Natural killer cell (primary cell): ENCODE data around the gene LUC7L. TPM values are rescaled to one million over a fixed set of nuclear protein-coding genes. Genes with fewer than 3 reads are reported as not detected.
A peak's percentile ranks its signal among the peaks of the same experiment; 100 is the strongest.

ENCODE experiments used
- ATAC-seq, 3 donors: fragments of 150-1000 bp in 2 of 3; fragments of 200-7000 bp in 1 of 3; cut with Tn5 transposase; 1 replicate in 1 of 3; 2 replicates in 2 of 3; pipeline ENCODE4 v1.10.0; 2021; ENCODE audit warnings: mild to moderate bottlenecking in 2 of 3, moderate library complexity in 2 of 3
- DNase-seq, 2 donors: peaks; one replicate each; pipeline versions ENCODE4 v3.0.0 to v3.0.0-alpha.2; 2013 to 2021; ENCODE audit warnings: mixed read lengths in 1 of 2
- H3K27ac ChIP-seq: one replicate; pipeline ENCODE4 v1.5.1; 2013; ENCODE audit warnings: mild to moderate bottlenecking, low read length
- H3K27me3 ChIP-seq: one replicate; pipeline ENCODE4 v1.6.1; 2013; ENCODE audit warnings: low read length; ENCODE audit not compliant: control insufficient read depth, insufficient read depth
- H3K36me3 ChIP-seq: one replicate; pipeline ENCODE4 v1.6.1; 2013; ENCODE audit warnings: low read length; ENCODE audit not compliant: control insufficient read depth, insufficient read depth
- H3K4me1 ChIP-seq: one replicate; pipeline ENCODE4 v1.6.1; 2013; ENCODE audit warnings: low read length; ENCODE audit not compliant: control insufficient read depth, insufficient read depth
- H3K4me3 ChIP-seq: one replicate; pipeline ENCODE4 v1.5.1; 2013; ENCODE audit warnings: low read length
- H3K9me3 ChIP-seq: one replicate; pipeline ENCODE4 v1.6.1; 2013; ENCODE audit warnings: low read length; ENCODE audit not compliant: control insufficient read depth, insufficient read depth
- H3K27ac Mint-ChIP-seq, 2 donors: one replicate each; pipeline ENCODE4 v1.8.0; 2022; ENCODE audit warnings: mild to moderate bottlenecking in 2 of 2, mixed read lengths in 2 of 2, moderate library complexity in 1 of 2
- H3K27me3 Mint-ChIP-seq, 2 donors: one replicate each; pipeline ENCODE4 v1.8.0; 2022; ENCODE audit warnings: low read depth in 2 of 2, mixed read lengths in 2 of 2
- H3K36me3 Mint-ChIP-seq: one replicate; pipeline ENCODE4 v1.8.0; 2022; ENCODE audit warnings: mixed read lengths
- H3K4me1 Mint-ChIP-seq, 2 donors: one replicate each; pipeline ENCODE4 v1.8.0; 2022; ENCODE audit warnings: mixed read lengths in 2 of 2
- H3K4me3 Mint-ChIP-seq: one replicate; pipeline ENCODE4 v1.8.0; 2022; ENCODE audit warnings: mild to moderate bottlenecking, moderate library complexity, mixed read lengths
- H3K9me3 Mint-ChIP-seq, 2 donors: one replicate each; pipeline ENCODE4 v1.8.0; 2022; ENCODE audit warnings: mixed read lengths in 2 of 2
- WGBS: methylation state at CpG from one replicate; pipeline ENCODE4 v1.1.7; 2013; ENCODE audit warnings: missing lambda C conversion rate; ENCODE audit not compliant: insufficient coverage; 5-methylcytosine and 5-hydroxymethylcytosine counted together
- intact Hi-C: fragments of 100-400 bp; cut with micrococcal nuclease; formaldehyde crosslinking; loops from one replicate; pipeline ENCODE4 v1.14.2; 2022
- total RNA-seq, 4 donors: library from RNA; stranded (reverse); fragments of 120-200 nt in 1 of 4; gene quantifications; one replicate each; pipeline versions ENCODE4 v1.2.3 to v1.2.4, GENCODE V29; 2013 to 2022
- TF ChIP-seq, protein P1 (sequence below): fragments of 200-600 bp; IDR thresholded peaks from one replicate; pipeline ENCODE4 v1.8.0; 2022; ENCODE audit warnings: antibody characterized with exemption

LUC7L gene
- total RNA-seq, 3 donors from 2014 or later (not counting 1 experiment from before 2014, with no cell fraction given): 129 to 168 (median 153) TPM

DNA sequence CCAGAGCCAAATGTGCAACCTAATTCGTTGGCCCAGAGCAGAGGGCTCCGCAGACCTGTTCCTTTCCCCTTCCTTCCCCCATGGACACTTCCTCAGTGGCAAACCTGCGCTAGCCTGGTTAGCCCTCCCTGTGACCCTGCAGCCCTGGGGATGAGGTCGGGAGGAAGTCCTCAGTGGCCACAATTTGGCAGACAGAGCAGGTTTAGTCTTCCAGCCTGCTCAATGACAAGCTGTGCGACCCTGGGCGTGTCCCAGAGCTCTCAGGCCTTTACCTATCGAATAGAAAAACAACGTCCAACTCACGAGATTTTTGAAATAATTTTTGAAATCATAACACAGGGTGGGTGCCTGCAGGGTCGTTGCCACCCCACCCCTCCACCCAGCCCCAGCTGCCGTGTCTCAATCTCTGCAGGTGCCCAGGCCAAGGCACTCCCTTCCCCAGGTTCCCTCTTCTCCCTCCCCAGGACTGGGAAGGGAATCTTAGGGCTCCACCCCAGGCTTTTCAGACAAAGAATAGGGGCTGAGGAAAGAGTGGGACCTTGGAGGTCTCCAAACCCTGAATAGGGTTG is 62.0 kb downstream of the LUC7L start:
- Histone ChIP-seq H3K36me3 (no peaks in the 10 kb centered on the region), H3K27me3 (peaks cover 34% of the 10 kb centered on the region), H3K4me3 (no peak overlapping the region), H3K27ac (no peak overlapping the region), H3K4me1 (peaks cover 21% of the 10 kb centered on the region), H3K9me3 (no peaks in the 10 kb centered on the region)
- TF ChIP-seq, protein P1, sequence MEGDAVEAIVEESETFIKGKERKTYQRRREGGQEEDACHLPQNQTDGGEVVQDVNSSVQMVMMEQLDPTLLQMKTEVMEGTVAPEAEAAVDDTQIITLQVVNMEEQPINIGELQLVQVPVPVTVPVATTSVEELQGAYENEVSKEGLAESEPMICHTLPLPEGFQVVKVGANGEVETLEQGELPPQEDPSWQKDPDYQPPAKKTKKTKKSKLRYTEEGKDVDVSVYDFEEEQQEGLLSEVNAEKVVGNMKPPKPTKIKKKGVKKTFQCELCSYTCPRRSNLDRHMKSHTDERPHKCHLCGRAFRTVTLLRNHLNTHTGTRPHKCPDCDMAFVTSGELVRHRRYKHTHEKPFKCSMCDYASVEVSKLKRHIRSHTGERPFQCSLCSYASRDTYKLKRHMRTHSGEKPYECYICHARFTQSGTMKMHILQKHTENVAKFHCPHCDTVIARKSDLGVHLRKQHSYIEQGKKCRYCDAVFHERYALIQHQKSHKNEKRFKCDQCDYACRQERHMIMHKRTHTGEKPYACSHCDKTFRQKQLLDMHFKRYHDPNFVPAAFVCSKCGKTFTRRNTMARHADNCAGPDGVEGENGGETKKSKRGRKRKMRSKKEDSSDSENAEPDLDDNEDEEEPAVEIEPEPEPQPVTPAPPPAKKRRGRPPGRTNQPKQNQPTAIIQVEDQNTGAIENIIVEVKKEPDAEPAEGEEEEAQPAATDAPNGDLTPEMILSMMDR: no peak
- H3K4me3 Mint-ChIP-seq: peak overlapping the region; percentile 35
- no peaks in the 10 kb centered on the region for H3K9me3 Mint-ChIP-seq
- H3K36me3 Mint-ChIP-seq: no peaks in the 10 kb centered on the region
- ATAC-seq (no peak), DNase-seq (no peak)
- H3K4me1 Mint-ChIP-seq: peaks cover 0 to 11% of the 10 kb centered on the region in 2 donors
- no peak overlapping the region for H3K27ac Mint-ChIP-seq
- intact Hi-C loops: no loop called here
- peaks cover 7 to 39% of the 10 kb centered on the region in 2 donors for H3K27me3 Mint-ChIP-seq
- 23% methylated on average over 11 of the region's 11 CpGs for WGBS

DNA sequence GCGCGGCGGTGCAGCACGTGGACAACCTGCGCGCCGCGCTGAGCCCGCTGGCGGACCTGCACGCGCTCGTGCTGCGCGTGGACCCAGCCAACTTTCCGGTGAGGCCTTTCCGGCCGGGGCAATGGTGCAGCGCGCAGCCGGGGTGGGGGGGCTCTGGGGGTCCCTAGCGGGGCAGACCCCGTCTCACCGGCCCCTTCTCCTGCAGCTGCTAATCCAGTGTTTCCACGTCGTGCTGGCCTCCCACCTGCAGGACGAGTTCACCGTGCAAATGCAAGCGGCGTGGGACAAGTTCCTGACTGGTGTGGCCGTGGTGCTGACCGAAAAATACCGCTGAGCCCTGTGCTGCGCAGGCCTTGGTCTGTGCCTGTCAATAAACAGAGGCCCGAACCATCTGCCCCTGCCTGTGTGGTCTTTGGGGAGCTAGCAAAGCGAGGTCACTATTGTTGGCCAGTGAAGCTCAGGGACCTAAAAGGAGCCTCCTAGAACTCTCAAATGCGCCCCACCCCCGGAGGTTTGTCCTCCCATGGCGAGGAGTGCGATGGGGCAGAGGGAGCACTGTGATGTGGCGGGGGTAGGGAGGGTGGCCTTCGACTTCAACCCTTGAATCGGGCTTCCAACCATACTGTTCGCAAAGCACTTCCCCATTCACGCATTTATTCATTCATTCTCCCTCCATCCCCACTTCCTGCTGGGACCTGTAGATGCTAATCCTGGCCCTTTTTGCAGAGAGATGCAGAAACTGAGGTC is 62.7 kb downstream of the LUC7L start:
- TF ChIP-seq, protein P1: no peak
- Histone ChIP-seq H3K4me1 (peaks cover 21% of the 10 kb centered on the region), H3K9me3 (no peaks in the 10 kb centered on the region), H3K36me3 (no peaks in the 10 kb centered on the region), H3K27ac (no peak overlapping the region), H3K4me3 (no peak overlapping the region), H3K27me3 (peaks cover 34% of the 10 kb centered on the region)
- 6% methylated on average over 42 of the region's 45 CpGs for WGBS
- DNase-seq (peak in 1 of 2 donors; percentile 42), ATAC-seq (peak in 2 of 3 donors; percentile 30 to 50)
- Mint-ChIP-seq H3K27me3 (peaks cover 7 to 36% of the 10 kb centered on the region in 2 donors), H3K36me3 (no peaks in the 10 kb centered on the region), H3K27ac (no peak overlapping the region), H3K9me3 (no peaks in the 10 kb centered on the region), H3K4me1 (peaks cover 0 to 11% of the 10 kb centered on the region in 2 donors), H3K4me3 (peak overlapping the region; percentile 35)
- intact Hi-C loops: no loop called here

DNA sequence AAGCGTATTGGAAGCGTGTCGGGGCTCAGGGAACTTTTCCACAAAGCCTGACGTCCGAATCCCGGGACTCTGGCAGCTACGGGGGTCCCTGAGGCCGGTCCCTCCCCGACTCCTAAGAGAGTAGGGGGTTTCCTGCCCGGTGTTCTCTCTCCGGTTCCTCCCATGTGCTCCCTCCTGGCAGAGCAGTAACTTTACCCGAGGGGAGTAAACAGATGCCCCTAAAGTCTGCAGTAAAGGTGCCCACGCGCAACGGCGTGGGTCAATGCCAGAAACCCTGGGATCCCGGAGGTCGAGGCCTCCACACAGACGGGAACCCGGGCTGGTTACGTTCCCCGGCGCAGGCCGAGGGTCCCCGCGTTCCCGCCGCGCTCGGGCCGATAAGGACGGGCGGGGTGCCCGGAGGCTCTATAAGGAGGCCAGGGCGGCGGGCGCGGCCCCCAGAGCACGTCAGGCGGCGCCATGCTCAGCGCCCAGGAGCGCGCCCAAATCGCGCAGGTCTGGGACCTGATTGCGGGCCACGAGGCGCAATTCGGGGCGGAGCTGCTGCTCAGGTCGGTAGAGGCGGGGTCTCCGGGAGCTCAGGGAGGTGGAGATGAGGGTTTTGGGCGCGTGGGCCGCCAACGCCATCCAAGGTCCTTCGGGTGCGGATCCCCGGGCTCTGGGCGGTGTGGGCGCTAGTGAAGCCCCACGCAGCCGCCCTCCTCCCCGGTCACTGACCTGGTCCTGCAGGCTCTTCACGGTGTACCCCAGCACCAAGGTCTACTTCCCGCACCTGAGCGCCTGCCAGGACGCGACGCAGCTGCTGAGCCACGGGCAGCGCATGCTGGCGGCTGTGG is 63.5 kb downstream of the LUC7L start, which contains the start of gene HBM:
TSS of gene HBM (plus strand) at position 440 of the 836 bp plus-strand sequence. CDS start at position 460, 20 bp downstream.
- 4% methylated on average over 75 of the region's 75 CpGs for WGBS
- no peaks in the 10 kb centered on the region for H3K36me3 ChIP-seq
- ATAC-seq (peak in 2 of 3 donors; percentile 26 to 29), DNase-seq (peak in 1 of 2 donors; percentile 32)
- peaks cover 34% of the 10 kb centered on the region for H3K27me3 ChIP-seq
- H3K9me3 ChIP-seq: no peaks in the 10 kb centered on the region
- H3K27ac ChIP-seq: no peak within 1 kb of the TSS
- Mint-ChIP-seq H3K27ac (no peak within 1 kb of the TSS), H3K4me1 (peaks cover 0 to 11% of the 10 kb centered on the region in 2 donors), H3K36me3 (no peaks in the 10 kb centered on the region), H3K9me3 (no peaks in the 10 kb centered on the region), H3K4me3 (peak within 1 kb of the TSS; percentile 58), H3K27me3 (peaks cover 3 to 38% of the 10 kb centered on the region in 2 donors)
- intact Hi-C loops: no loop called here
- peaks cover 21% of the 10 kb centered on the region for H3K4me1 ChIP-seq
- TF ChIP-seq, protein P1: no peak
- H3K4me3 ChIP-seq: no peak within 1 kb of the TSS
